ENCODE results near the gene COL8A1.
"Not testable (repeated sequence)": the region's sequence is repeated elsewhere in the genome, so short reads cannot be mapped to it uniquely, and the experiment has no call there.

The COL8A1 gene

DNA sequence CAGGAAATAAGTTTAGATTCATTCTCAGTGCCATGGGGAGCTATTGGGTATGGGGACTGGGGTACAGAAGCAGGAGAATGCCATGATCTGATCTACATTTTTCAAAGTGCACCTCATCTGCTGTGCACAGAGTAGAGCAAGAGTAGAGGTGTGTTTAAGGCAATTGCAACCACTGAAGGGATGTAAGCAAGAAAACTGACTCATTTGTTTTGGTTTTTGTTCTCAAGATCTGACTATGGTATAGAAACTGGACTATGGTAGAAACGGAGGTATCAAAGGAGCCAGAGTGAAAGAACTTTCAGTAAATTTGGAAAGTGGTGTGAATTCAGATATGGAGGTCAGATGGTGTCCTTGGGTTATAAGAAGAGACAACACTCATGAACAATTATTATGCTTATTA lies 93.1 kb downstream of the COL8A1 start:
- Histone ChIP-seq H3K4me1 (ENCODE audit: low read length) (no peaks in the 10 kb centered on the region), H3K9ac (ENCODE audit: low read length) (no peak overlapping the region), H4K20me1 (ENCODE audit: insufficient read depth, low read length) (no peaks in the 10 kb centered on the region), H3K9me3 (ENCODE audit: insufficient read depth, low read length) (no peaks in the 10 kb centered on the region), H3K27ac (ENCODE audit: low read length) (no peak overlapping the region), H3K4me3 (ENCODE audit: low read length) (no peak overlapping the region), H3K36me3 (replicated peaks; ENCODE audit: low read depth, low read length) (no peaks in the 10 kb centered on the region), H2AFZ (ENCODE audit: low read depth, low read length) (no peak overlapping the region), H3K4me2 (ENCODE audit: low read length) (no peak overlapping the region), H3K27me3 (ENCODE audit: low read depth, low read length) (no peaks in the 10 kb centered on the region), H3K79me2 (ENCODE audit: low read length) (no peaks in the 10 kb centered on the region)
- TF ChIP-seq EZH2phosphoT487 (IDR thresholded peaks at IDR 0.05; ENCODE audit: low read depth), result no peak
- TF ChIP-seq, protein P1, sequence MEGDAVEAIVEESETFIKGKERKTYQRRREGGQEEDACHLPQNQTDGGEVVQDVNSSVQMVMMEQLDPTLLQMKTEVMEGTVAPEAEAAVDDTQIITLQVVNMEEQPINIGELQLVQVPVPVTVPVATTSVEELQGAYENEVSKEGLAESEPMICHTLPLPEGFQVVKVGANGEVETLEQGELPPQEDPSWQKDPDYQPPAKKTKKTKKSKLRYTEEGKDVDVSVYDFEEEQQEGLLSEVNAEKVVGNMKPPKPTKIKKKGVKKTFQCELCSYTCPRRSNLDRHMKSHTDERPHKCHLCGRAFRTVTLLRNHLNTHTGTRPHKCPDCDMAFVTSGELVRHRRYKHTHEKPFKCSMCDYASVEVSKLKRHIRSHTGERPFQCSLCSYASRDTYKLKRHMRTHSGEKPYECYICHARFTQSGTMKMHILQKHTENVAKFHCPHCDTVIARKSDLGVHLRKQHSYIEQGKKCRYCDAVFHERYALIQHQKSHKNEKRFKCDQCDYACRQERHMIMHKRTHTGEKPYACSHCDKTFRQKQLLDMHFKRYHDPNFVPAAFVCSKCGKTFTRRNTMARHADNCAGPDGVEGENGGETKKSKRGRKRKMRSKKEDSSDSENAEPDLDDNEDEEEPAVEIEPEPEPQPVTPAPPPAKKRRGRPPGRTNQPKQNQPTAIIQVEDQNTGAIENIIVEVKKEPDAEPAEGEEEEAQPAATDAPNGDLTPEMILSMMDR (IDR thresholded peaks at IDR 0.05; ENCODE audit: low read depth, low read length), result no peak

- H3K4me1 ChIP-seq (ENCODE audit: low read length); H4K20me1 ChIP-seq (ENCODE audit: insufficient read depth, low read length); H3K4me3 ChIP-seq (ENCODE audit: low read length); H3K27ac ChIP-seq (ENCODE audit: low read length); H3K36me3 ChIP-seq (replicated peaks; ENCODE audit: low read depth, low read length); H3K9ac ChIP-seq (ENCODE audit: low read length); H3K9me3 ChIP-seq (ENCODE audit: insufficient read depth, low read length); H2AFZ ChIP-seq (ENCODE audit: low read depth, low read length); H3K79me2 ChIP-seq (ENCODE audit: low read length); H3K4me2 ChIP-seq (ENCODE audit: low read length); H3K27me3 ChIP-seq (ENCODE audit: low read depth, low read length): not testable (repeated sequence)
These were observed 102.0 kb downstream of the COL8A1 start for GRCh38 chr3:99740371-99740770.

- TF ChIP-seq, protein P1 (IDR thresholded peaks at IDR 0.05; ENCODE audit: low read depth, low read length), result no peak
- no peak for TF ChIP-seq EZH2phosphoT487 (IDR thresholded peaks at IDR 0.05; ENCODE audit: low read depth)
- H3K9me3 ChIP-seq (ENCODE audit: insufficient read depth, low read length), result no peaks in the 10 kb centered on the region
- H2AFZ ChIP-seq (ENCODE audit: low read depth, low read length), result no peak overlapping the region
- no peaks in the 10 kb centered on the region for H3K36me3 ChIP-seq (replicated peaks; ENCODE audit: low read depth, low read length)
- no peak overlapping the region for H3K27ac ChIP-seq (ENCODE audit: low read length)
- no peak overlapping the region for H3K9ac ChIP-seq (ENCODE audit: low read length)
- H4K20me1 ChIP-seq (ENCODE audit: insufficient read depth, low read length), result no peaks in the 10 kb centered on the region
- no peaks in the 10 kb centered on the region for H3K79me2 ChIP-seq (ENCODE audit: low read length)
- H3K4me1 ChIP-seq (ENCODE audit: low read length), result peaks cover 5% of the 10 kb centered on the region
- H3K4me3 ChIP-seq (ENCODE audit: low read length), result no peak overlapping the region
- H3K4me2 ChIP-seq (ENCODE audit: low read length), result no peak overlapping the region
- no peaks in the 10 kb centered on the region; the same call in 1 of the 2 replicates for H3K27me3 ChIP-seq (ENCODE audit: low read depth, low read length)
These were observed 103.2 kb downstream of the COL8A1 start for GRCh38 chr3:99741588-99741987.

- Histone ChIP-seq H3K27me3 (ENCODE audit: low read depth, low read length) (no peaks in the 10 kb centered on the region; the same call in 1 of the 2 replicates), H3K9ac (ENCODE audit: low read length) (no peak overlapping the region), H3K9me3 (ENCODE audit: insufficient read depth, low read length) (no peaks in the 10 kb centered on the region), H3K36me3 (replicated peaks; ENCODE audit: low read depth, low read length) (no peaks in the 10 kb centered on the region), H4K20me1 (ENCODE audit: insufficient read depth, low read length) (no peaks in the 10 kb centered on the region), H3K4me1 (ENCODE audit: low read length) (peaks cover 4% of the 10 kb centered on the region), H3K4me2 (ENCODE audit: low read length) (no peak overlapping the region), H2AFZ (ENCODE audit: low read depth, low read length) (no peak overlapping the region), H3K79me2 (ENCODE audit: low read length) (no peaks in the 10 kb centered on the region), H3K27ac (ENCODE audit: low read length) (no peak overlapping the region), H3K4me3 (ENCODE audit: low read length) (no peak overlapping the region)
- TF ChIP-seq, protein P1 (IDR thresholded peaks at IDR 0.05; ENCODE audit: low read depth, low read length), result 0 out of 2 replicates have a peak, but pooled peaks have one; percentile 7
- no peak for TF ChIP-seq EZH2phosphoT487 (IDR thresholded peaks at IDR 0.05; ENCODE audit: low read depth)
These were observed 109.5 kb downstream of the COL8A1 start for GRCh38 chr3:99747915-99748314.

DNA sequence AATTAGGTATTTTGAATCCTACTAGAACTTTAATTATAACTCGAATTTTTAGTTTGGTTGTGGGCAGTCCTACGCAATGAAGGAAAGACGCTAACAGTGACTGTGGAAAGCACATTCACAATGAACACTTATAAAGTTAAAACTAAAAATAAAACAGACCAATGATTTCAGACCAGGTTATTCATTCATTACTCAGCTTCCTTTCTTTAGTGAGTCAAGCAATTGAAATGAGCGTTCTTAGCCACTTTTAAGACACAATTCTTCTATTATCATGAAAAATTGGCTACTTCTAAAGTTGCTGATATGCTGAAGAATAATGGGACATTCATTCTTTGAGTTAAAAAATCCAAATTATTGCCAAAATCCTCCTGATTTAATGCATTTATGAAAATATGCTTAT lies 113.3 kb downstream of the COL8A1 start:
- Histone ChIP-seq H2AFZ (ENCODE audit: low read depth, low read length) (no peak overlapping the region), H3K9ac (ENCODE audit: low read length) (no peak overlapping the region), H3K36me3 (replicated peaks; ENCODE audit: low read depth, low read length) (no peaks in the 10 kb centered on the region)

More for the DNA sequence above, 113.3 kb downstream of the COL8A1 start:
- Histone ChIP-seq H3K27me3 (ENCODE audit: low read depth, low read length) (peaks cover 6% of the 10 kb centered on the region), H4K20me1 (ENCODE audit: insufficient read depth, low read length) (no peaks in the 10 kb centered on the region), H3K27ac (ENCODE audit: low read length) (no peak overlapping the region), H3K4me3 (ENCODE audit: low read length) (no peak overlapping the region), H3K9me3 (ENCODE audit: insufficient read depth, low read length) (no peaks in the 10 kb centered on the region), H3K79me2 (ENCODE audit: low read length) (no peaks in the 10 kb centered on the region), H3K4me1 (ENCODE audit: low read length) (no peaks in the 10 kb centered on the region), H3K4me2 (ENCODE audit: low read length) (no peak overlapping the region)
- no peak for TF ChIP-seq EZH2phosphoT487 (IDR thresholded peaks at IDR 0.05; ENCODE audit: low read depth)
- TF ChIP-seq, protein P1 (IDR thresholded peaks at IDR 0.05; ENCODE audit: low read depth, low read length), result no peak
